Heart left ventricle (tissue), 13 donors: ENCODE results near the gene EYS.

Source experiments
- POLR2A ChIP-seq, 2 donors: fragments of 450-650 bp; IDR thresholded peaks; one replicate each; pipeline ENCODE4 v1.6.1; 2017; ENCODE audit warnings: antibody characterized with exemption in 2 of 2, mild to moderate bottlenecking in 2 of 2, moderate library complexity in 2 of 2
- TF ChIP-seq, protein P1 (sequence below), 12 donors: fragments of 200-600 bp; sonication (generic) in 4 of 12; IDR thresholded peaks; one replicate each; pipeline versions ENCODE4 v1.5.0 to v1.8.0; 2018 to 2022; ENCODE audit warnings: antibody characterized with exemption in 12 of 12, mild to moderate bottlenecking in 5 of 12
- donor health status: ischemic (EF 13 %, LVEDD 7.1; RV severe dilation, severe dysfunction).
- donor health status: DM: no; HTN: yes; CAD: no.
- donor health status: DM: no; HTN: no; CAD: no.
- donor health status: ischemic (EF 25% LVEDD 6.9; RV normal size, moderate dysfunction).
- donor health status: ischemic (EF 25% LVEDD 5.7; RV mildly dilated, moderate dysfunction).
- donor health status: ischemic (EF 35%, LVEDD 5.7; RV mildly dilated, moderate dysfunction).
- donor health status: nonischemic (EF 11% LVEDD 7.7; RV severe dilation, severe dysfunction).
- donor health status: DM: yes; HTN: yes; CAD: no.
- donor health status: PGD.
- donor health status: ischemic (EF 29% LVEDD 5.4; RV normal size, mild dysfunction).
- donor health status: nonischemic (EF 23%, LVEDD 6.1; RV moderate dilation, normal function).

DNA sequence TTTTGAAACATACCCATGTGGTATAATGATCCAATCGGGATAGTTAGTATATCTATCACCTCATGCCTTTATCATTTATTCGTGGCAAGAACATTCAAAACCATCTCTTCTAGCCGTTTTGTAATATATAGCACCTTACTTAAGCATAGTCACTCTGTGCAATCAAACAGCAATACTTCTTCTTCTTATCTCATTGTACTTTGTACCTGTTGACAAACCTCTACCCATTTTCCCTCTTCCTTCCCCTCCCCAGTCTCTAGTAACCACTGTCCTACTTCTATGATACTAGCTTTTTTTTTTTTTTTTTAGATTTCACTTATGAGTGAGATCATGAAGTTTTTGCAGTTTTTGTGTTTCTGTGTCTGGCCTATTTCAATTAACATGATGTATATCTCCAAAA is 296.7 kb downstream of the EYS start:
- TF ChIP-seq, protein P1, sequence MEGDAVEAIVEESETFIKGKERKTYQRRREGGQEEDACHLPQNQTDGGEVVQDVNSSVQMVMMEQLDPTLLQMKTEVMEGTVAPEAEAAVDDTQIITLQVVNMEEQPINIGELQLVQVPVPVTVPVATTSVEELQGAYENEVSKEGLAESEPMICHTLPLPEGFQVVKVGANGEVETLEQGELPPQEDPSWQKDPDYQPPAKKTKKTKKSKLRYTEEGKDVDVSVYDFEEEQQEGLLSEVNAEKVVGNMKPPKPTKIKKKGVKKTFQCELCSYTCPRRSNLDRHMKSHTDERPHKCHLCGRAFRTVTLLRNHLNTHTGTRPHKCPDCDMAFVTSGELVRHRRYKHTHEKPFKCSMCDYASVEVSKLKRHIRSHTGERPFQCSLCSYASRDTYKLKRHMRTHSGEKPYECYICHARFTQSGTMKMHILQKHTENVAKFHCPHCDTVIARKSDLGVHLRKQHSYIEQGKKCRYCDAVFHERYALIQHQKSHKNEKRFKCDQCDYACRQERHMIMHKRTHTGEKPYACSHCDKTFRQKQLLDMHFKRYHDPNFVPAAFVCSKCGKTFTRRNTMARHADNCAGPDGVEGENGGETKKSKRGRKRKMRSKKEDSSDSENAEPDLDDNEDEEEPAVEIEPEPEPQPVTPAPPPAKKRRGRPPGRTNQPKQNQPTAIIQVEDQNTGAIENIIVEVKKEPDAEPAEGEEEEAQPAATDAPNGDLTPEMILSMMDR (IDR thresholded peaks at IDR 0.05): no peak
- no peak for TF ChIP-seq POLR2A (IDR thresholded peaks at IDR 0.05)
